OCI-LY1 (cell line): ENCODE results near the gene SF3B3.
A peak's percentile ranks its signal among the peaks of the same experiment; 100 is the strongest.

Source experiments
- H2AFZ ChIP-seq: fragments of 200-600 bp; sonication (generic), shearing (Covaris generic); 2 replicates; pipeline ENCODE4 v1.6.0; 2014; ENCODE audit warnings: antibody characterized with exemption, mild to moderate bottlenecking, low read length
- H3F3A ChIP-seq: fragments of 200-600 bp; sonication (generic), shearing (Covaris generic); 2 replicates; pipeline ENCODE4 v1.6.0; 2014; ENCODE audit warnings: mild to moderate bottlenecking, antibody characterized with exemption, low read length, moderate library complexity; ENCODE audit not compliant: insufficient read depth
- H3K27ac ChIP-seq: fragments of 200-600 bp; sonication (generic); 2 replicates; pipeline ENCODE4 v1.5.1; 2014; ENCODE audit warnings: low read length, mixed run types, mild to moderate bottlenecking, low read depth; ENCODE audit not compliant: poor library complexity, severe bottlenecking
- H3K27me3 ChIP-seq: fragments of 200-600 bp; sonication (generic); 2 replicates; pipeline ENCODE4 v1.6.0; 2014; ENCODE audit warnings: antibody characterized with exemption, mild to moderate bottlenecking, low read length, moderate library complexity; ENCODE audit not compliant: insufficient read depth
- H3K36me3 ChIP-seq: fragments of 200-600 bp; sonication (generic); 2 replicates; pipeline ENCODE4 v1.6.1; 2014; ENCODE audit warnings: mild to moderate bottlenecking, antibody characterized with exemption, low read length, moderate library complexity, mixed read lengths; ENCODE audit not compliant: insufficient read depth
- H3K4me1 ChIP-seq: fragments of 200-600 bp; sonication (generic); 2 replicates; pipeline ENCODE4 v1.5.1; 2014; ENCODE audit warnings: mild to moderate bottlenecking, low read length, moderate library complexity; ENCODE audit not compliant: insufficient read depth, severe bottlenecking
- H3K4me2 ChIP-seq: fragments of 200-600 bp; sonication (generic), shearing (Covaris generic); 2 replicates; pipeline ENCODE4 v1.6.1; 2014; ENCODE audit warnings: low read length
- H3K4me3 ChIP-seq: fragments of 200-600 bp; sonication (generic); 2 replicates; pipeline ENCODE4 v1.5.1; 2014; ENCODE audit warnings: low read length, low read depth, mild to moderate bottlenecking, mixed read lengths; ENCODE audit not compliant: poor library complexity, severe bottlenecking
- H3K79me2 ChIP-seq: fragments of 200-600 bp; shearing (Covaris generic); 2 replicates; pipeline ENCODE4 v1.6.1; 2016; ENCODE audit warnings: mixed run types, low read length, mixed read lengths; ENCODE audit not compliant: insufficient read depth
- H3K9ac ChIP-seq: fragments of 200-600 bp; sonication (generic), shearing (Covaris generic); 2 replicates; pipeline ENCODE4 v1.6.1; 2014; ENCODE audit warnings: mild to moderate bottlenecking, low read length, mixed read lengths
- H3K9me2 ChIP-seq: fragments of 200-600 bp; sonication (generic), shearing (Covaris generic); 2 replicates; pipeline ENCODE4 v1.6.1; 2014; ENCODE audit warnings: low read depth, mild to moderate bottlenecking, low read length, mixed read lengths
- H3K9me3 ChIP-seq: fragments of 200-600 bp; shearing (Covaris generic); 2 replicates; pipeline ENCODE4 v1.6.1; 2014; ENCODE audit warnings: low read length, mixed read lengths
- H4K20me1 ChIP-seq: fragments of 200-600 bp; sonication (generic), shearing (Covaris generic); 2 replicates; pipeline ENCODE4 v1.6.0; 2016; ENCODE audit warnings: mild to moderate bottlenecking, low read length; ENCODE audit not compliant: insufficient read depth
- CTCF ChIP-seq: fragments of 200-600 bp; sonication (generic), shearing (Covaris generic); IDR thresholded peaks from 2 replicates; pipeline ENCODE4 v1.5.1; 2017; ENCODE audit warnings: mild to moderate bottlenecking, antibody characterized with exemption, low read length, moderate library complexity, mixed read lengths
- EZH2 ChIP-seq: fragments of 200-600 bp; sonication (generic), shearing (Covaris generic); IDR thresholded peaks from 2 replicates; pipeline ENCODE4 v1.8.0; 2017; ENCODE audit warnings: borderline replicate concordance, mixed run types, mild to moderate bottlenecking, antibody characterized with exemption, low read length, moderate library complexity, mixed read lengths

Gene SF3B3

GRCh38 chr16:70495425-70496182, 28.0 kb upstream of the SF3B3 start:
- no peaks in the 10 kb centered on the region for H3K9me2 ChIP-seq
- H3F3A ChIP-seq, result peaks cover 4% of the 10 kb centered on the region; the same call in 1 of the 2 replicates
- H3K4me3 ChIP-seq, result no peak overlapping the region
- H3K9me3 ChIP-seq, result no peaks in the 10 kb centered on the region
- H3K79me2 ChIP-seq, result no peaks in the 10 kb centered on the region
- no peak overlapping the region for H2AFZ ChIP-seq
- no peak overlapping the region for H3K9ac ChIP-seq
- no peaks in the 10 kb centered on the region for H4K20me1 ChIP-seq
- peak overlapping the region; percentile 89 for H3K27ac ChIP-seq
- peaks cover 30% of the 10 kb centered on the region for H3K4me1 ChIP-seq
- H3K4me2 ChIP-seq, result no peak overlapping the region
- peaks cover 48% of the 10 kb centered on the region for H3K36me3 ChIP-seq
- H3K27me3 ChIP-seq, result no peaks in the 10 kb centered on the region
- TF ChIP-seq EZH2 (no peak), CTCF (no peak)

- no peak overlapping the region for H3K4me2 ChIP-seq
- H4K20me1 ChIP-seq, result no peaks in the 10 kb centered on the region
- H3K27ac ChIP-seq, result no peak overlapping the region
- H3K36me3 ChIP-seq, result peaks cover 53% of the 10 kb centered on the region
- peaks cover 30% of the 10 kb centered on the region for H3K4me1 ChIP-seq
- no peak overlapping the region for H3K4me3 ChIP-seq
- no peaks in the 10 kb centered on the region for H3K9me2 ChIP-seq
- H3F3A ChIP-seq, result peaks cover 4% of the 10 kb centered on the region; the same call in 1 of the 2 replicates
- no peak overlapping the region for H3K9ac ChIP-seq
- no peak overlapping the region for H2AFZ ChIP-seq
- no peaks in the 10 kb centered on the region for H3K79me2 ChIP-seq
- no peaks in the 10 kb centered on the region for H3K9me3 ChIP-seq
- H3K27me3 ChIP-seq, result no peaks in the 10 kb centered on the region
- TF ChIP-seq EZH2, result no peak
- no peak for TF ChIP-seq CTCF
Measured at GRCh38 chr16:70496513-70496912, 27.1 kb upstream of the SF3B3 start.

GRCh38 chr16:70508752-70509151, 14.9 kb upstream of the SF3B3 start:
- Histone ChIP-seq H3K9me2 (no peaks in the 10 kb centered on the region), H3K4me1 (peaks cover 11% of the 10 kb centered on the region), H3K79me2 (no peaks in the 10 kb centered on the region), H3K36me3 (peaks cover 67% of the 10 kb centered on the region), H3K27ac (no peak overlapping the region), H3K4me2 (no peak overlapping the region), H3K27me3 (no peaks in the 10 kb centered on the region), H3K9me3 (no peaks in the 10 kb centered on the region), H4K20me1 (no peaks in the 10 kb centered on the region), H2AFZ (no peak overlapping the region), H3F3A (peaks cover 3% of the 10 kb centered on the region; the same call in 1 of the 2 replicates), H3K4me3 (no peak overlapping the region), H3K9ac (no peak overlapping the region)
- TF ChIP-seq EZH2, result no peak
- peak; percentile 55 for TF ChIP-seq CTCF
